DND-41 (cell line): ENCODE measurements around the gene EGFLAM.

Source experiments
- ATAC-seq: fragments of 200-7000 bp; cut with Tn5 transposase; 3 replicates; pipeline ENCODE4 v1.9.1; 2021; ENCODE audit warnings: low read depth; ENCODE audit not compliant: insufficient read depth
- DNase-seq: peaks from one replicate; pipeline ENCODE4 v3.0.0-alpha.2; 2020
- H2AFZ ChIP-seq: 2 replicates; pipeline ENCODE4 v1.6.0; 2012; ENCODE audit warnings: low read depth, low read length
- H3K27ac ChIP-seq: 2 replicates; pipeline ENCODE4 v1.5.1; 2012; ENCODE audit warnings: low read length, inconsistent platforms
- H3K27me3 ChIP-seq: fragments of 200-600 bp; sonication (generic); 2 replicates; pipeline ENCODE4 v1.6.0; 2012; ENCODE audit warnings: low read length, mild to moderate bottlenecking, inconsistent platforms; ENCODE audit not compliant: insufficient read depth, poor library complexity
- H3K36me3 ChIP-seq: 2 replicates; pipeline ENCODE4 v1.5.1; 2012; ENCODE audit warnings: low read length, inconsistent platforms; ENCODE audit not compliant: insufficient read depth
- H3K4me1 ChIP-seq: 2 replicates; pipeline ENCODE4 v1.5.1; 2012; ENCODE audit warnings: mild to moderate bottlenecking, low read length; ENCODE audit not compliant: insufficient read depth
- H3K4me2 ChIP-seq: 2 replicates; pipeline ENCODE4 v1.6.0; 2012; ENCODE audit warnings: mild to moderate bottlenecking, moderate library complexity, low read length, inconsistent platforms; ENCODE audit not compliant: insufficient read depth
- H3K4me3 ChIP-seq, 2 experiments: fragments of 200-600 bp in 1 of 2; shearing (Covaris generic) in 1 of 2; 2 replicates each; pipeline ENCODE4 v1.5.1; 2012 to 2016; ENCODE audit warnings: inconsistent platforms in 2 of 2, low read length in 2 of 2, mild to moderate bottlenecking in 2 of 2, low read depth in 1 of 2, moderate library complexity in 1 of 2
- H3K79me2 ChIP-seq: 2 replicates; pipeline ENCODE4 v1.6.0; 2012; ENCODE audit warnings: low read length, inconsistent platforms; ENCODE audit not compliant: insufficient read depth
- H3K9ac ChIP-seq: 2 replicates; pipeline ENCODE4 v1.6.0; 2012; ENCODE audit warnings: low read depth, mild to moderate bottlenecking, inconsistent platforms, low read length, moderate library complexity
- H3K9me3 ChIP-seq: 2 replicates; pipeline ENCODE4 v1.5.1; 2012; ENCODE audit warnings: low read length, moderate library complexity, mild to moderate bottlenecking, inconsistent platforms; ENCODE audit not compliant: insufficient read depth, severe bottlenecking
- H4K20me1 ChIP-seq: 2 replicates; pipeline ENCODE4 v1.6.0; 2012; ENCODE audit warnings: low read length; ENCODE audit not compliant: insufficient read depth
- CTCF ChIP-seq: IDR thresholded peaks from 2 replicates; pipeline ENCODE4 v1.5.1; 2012; ENCODE audit warnings: borderline replicate concordance, low read length, moderate library complexity, mild to moderate bottlenecking; ENCODE audit not compliant: poor library complexity, severe bottlenecking; ENCODE audit errors: extremely low read depth
- EZH2 ChIP-seq: IDR thresholded peaks from 3 replicates; pipeline ENCODE4 v1.6.1; 2012; ENCODE audit warnings: borderline replicate concordance, low read depth, mild to moderate bottlenecking, moderate library complexity, low read length, inconsistent platforms; ENCODE audit not compliant: severe bottlenecking

Gene EGFLAM

DNA sequence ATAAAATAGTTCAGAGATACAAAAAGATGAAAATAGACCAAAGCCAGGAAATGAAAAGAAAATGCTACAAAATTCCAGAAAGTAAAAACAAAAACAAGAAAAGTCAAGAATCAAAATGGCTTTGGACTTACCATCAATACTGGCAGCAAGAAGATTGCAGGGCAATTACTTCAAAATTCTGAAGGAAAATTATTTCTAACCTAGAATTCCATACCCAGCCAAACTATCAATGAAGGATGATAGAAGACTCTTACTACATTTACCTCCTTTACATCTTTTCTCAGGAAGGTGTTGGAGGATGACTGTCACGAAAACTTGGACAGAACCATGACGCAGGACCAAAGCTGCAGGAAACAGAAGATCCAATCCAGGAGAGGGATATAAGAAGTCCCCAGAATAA lies 46.8 kb downstream of the EGFLAM start:
- Histone ChIP-seq H2AFZ (no peak overlapping the region), H3K27me3 (no peaks in the 10 kb centered on the region), H3K9ac (no peak overlapping the region), H3K27ac (no peak overlapping the region), H3K36me3 (no peaks in the 10 kb centered on the region), H4K20me1 (no peaks in the 10 kb centered on the region), H3K79me2 (no peaks in the 10 kb centered on the region), H3K4me1 (no peaks in the 10 kb centered on the region), H3K9me3 (peaks cover 8% of the 10 kb centered on the region), H3K4me2 (no peak overlapping the region), H3K4me3 (no peak overlapping the region)
- TF ChIP-seq EZH2 (no peak), CTCF (no peak)
- DNase-seq (no peak), ATAC-seq (no peak)

DNA sequence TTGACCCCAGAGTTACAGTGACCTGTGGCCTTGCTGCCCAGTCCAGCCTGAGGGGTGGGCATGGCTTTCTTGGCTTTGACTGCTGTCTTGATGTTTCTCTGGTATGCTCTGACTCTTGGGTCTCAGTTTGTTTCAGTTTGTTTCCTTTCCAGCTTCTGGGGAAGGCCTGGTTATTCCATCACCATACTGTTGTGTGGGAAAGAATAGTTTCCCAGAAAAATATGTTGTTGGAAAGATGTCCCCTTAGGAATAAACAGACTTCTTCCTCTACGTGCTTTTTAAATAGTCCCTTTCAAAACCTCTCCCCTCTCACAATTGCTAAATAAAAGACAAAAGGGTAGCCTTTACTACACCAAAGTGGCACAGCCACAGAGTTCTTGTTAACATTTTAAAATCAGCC lies 49.5 kb downstream of the EGFLAM start:
- Histone ChIP-seq H4K20me1 (no peaks in the 10 kb centered on the region), H3K27ac (no peak overlapping the region), H3K36me3 (no peaks in the 10 kb centered on the region), H2AFZ (no peak overlapping the region), H3K79me2 (no peaks in the 10 kb centered on the region), H3K27me3 (no peaks in the 10 kb centered on the region), H3K4me2 (no peak overlapping the region), H3K4me3 (no peak overlapping the region), H3K9me3 (peaks cover 8% of the 10 kb centered on the region), H3K9ac (no peak overlapping the region), H3K4me1 (no peaks in the 10 kb centered on the region)
- ATAC-seq (no peak), DNase-seq (no peak)
- no peak for TF ChIP-seq CTCF
- TF ChIP-seq EZH2, result no peak

GRCh38 chr5:38316544-38317224 lies 58.3 kb downstream of the EGFLAM start:
- DNase-seq (no peak), ATAC-seq (no peak)
- no peak overlapping the region for H3K9ac ChIP-seq
- no peaks in the 10 kb centered on the region for H3K79me2 ChIP-seq
- H3K36me3 ChIP-seq, result no peaks in the 10 kb centered on the region
- H3K9me3 ChIP-seq, result no peaks in the 10 kb centered on the region
- no peak overlapping the region for H3K27ac ChIP-seq
- no peak overlapping the region for H3K4me2 ChIP-seq
- no peak overlapping the region for H2AFZ ChIP-seq
- H3K27me3 ChIP-seq, result no peaks in the 10 kb centered on the region
- no peaks in the 10 kb centered on the region for H4K20me1 ChIP-seq
- TF ChIP-seq CTCF (no peak), EZH2 (no peak)
- H3K4me3 ChIP-seq, result no peak overlapping the region
- no peaks in the 10 kb centered on the region for H3K4me1 ChIP-seq

- Histone ChIP-seq H3K27ac (no peak overlapping the region), H3K4me1 (no peaks in the 10 kb centered on the region), H3K9ac (no peak overlapping the region), H3K79me2 (no peaks in the 10 kb centered on the region), H3K36me3 (no peaks in the 10 kb centered on the region), H3K4me2 (no peak overlapping the region), H2AFZ (no peak overlapping the region), H3K27me3 (no peaks in the 10 kb centered on the region), H3K4me3 (no peak overlapping the region), H3K9me3 (no peaks in the 10 kb centered on the region), H4K20me1 (no peaks in the 10 kb centered on the region)
- DNase-seq (no peak), ATAC-seq (no peak)
- TF ChIP-seq EZH2 (no peak), CTCF (no peak)
Measured at GRCh38 chr5:38317868-38318267, 59.5 kb downstream of the EGFLAM start.
